ENCODE measurements around the gene PCGF1.
A peak's percentile ranks its signal among the peaks of the same experiment; 100 is the strongest.

The PCGF1 gene

GRCh38 chr2:74548900-74549826, 41.7 kb upstream of the PCGF1 start:
- Mint-ChIP-seq H3K27me3 (no peaks in the 10 kb centered on the region), H3K36me3 (ENCODE audit: low read depth) (peaks cover 38% of the 10 kb centered on the region), H3K9me3 (no peaks in the 10 kb centered on the region), H3K4me1 (ENCODE audit: low read depth) (peaks cover 52% of the 10 kb centered on the region), H3K4me3 (peak overlapping the region; percentile 84), H3K27ac (peak overlapping the region; percentile 79)
- intact Hi-C loops (cut with micrococcal nuclease), result loop anchor here (2.0 kb wide), 1 partner anchor 38 kb away; no protein-coding TSS in a partner anchor

DNA sequence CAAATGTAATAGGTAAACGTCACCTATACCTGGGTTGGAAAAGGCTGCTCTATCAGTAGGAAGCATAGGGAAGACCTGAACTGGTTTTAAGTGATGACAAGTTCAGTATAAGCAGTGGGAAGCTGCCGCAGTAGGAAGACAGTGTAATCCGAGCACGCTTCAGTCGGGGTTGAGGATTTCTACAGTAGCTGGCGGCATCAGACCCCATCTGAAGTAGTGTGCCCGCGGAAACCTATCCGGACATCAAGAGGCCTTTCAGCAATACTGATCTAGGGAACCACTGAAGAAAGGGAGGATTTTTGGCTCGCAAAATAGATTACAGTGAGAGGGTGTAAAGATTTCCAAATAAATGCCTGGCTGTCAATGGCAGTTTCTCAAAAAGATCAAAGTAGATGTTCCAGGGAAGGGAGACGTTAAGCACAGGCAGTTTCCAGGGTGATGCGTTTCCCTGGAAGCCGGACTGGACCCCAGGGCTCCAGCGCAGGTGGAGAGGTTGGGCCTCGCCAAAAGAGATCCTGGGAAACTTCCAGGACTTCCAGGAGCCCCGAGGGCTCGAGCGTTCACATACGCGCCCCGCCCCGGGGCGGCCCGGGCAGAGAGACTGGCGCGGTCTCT, 40.9 kb upstream of the PCGF1 start:
- Mint-ChIP-seq H3K9me3 (no peaks in the 10 kb centered on the region), H3K4me1 (ENCODE audit: low read depth) (peaks cover 47% of the 10 kb centered on the region), H3K36me3 (ENCODE audit: low read depth) (peaks cover 38% of the 10 kb centered on the region), H3K27me3 (no peaks in the 10 kb centered on the region), H3K27ac (peak overlapping the region; percentile 79), H3K4me3 (peak overlapping the region; percentile 84)
- intact Hi-C loops (cut with micrococcal nuclease), result loop anchor here (2.0 kb wide), 1 partner anchor 38 kb away; no protein-coding TSS in a partner anchor

DNA sequence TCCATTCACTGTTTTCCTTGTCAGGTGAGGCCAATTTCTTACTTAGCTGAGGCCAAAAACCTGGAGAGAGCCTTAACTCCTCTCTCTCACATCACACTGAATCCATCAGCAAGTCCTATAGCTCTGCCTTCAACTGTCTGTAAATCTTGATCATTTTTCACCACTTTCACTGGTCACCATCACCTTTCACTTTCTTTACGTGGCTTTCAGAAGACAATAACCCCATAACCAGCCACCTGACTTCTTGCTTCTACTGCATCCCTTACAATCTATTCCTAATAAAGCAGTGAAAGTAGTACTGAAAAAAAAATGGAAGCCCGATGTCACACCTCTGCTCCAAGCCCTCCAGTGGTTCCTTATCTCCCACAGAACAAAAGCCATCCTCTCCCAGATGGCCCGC, 38.5 kb upstream of the PCGF1 start:
- H3K36me3 Mint-ChIP-seq (ENCODE audit: low read depth), result peaks cover 31% of the 10 kb centered on the region
- intact Hi-C loops (cut with micrococcal nuclease), result no loop called here
- no peak overlapping the region for H3K27ac Mint-ChIP-seq
- peaks cover 26% of the 10 kb centered on the region for H3K4me1 Mint-ChIP-seq (ENCODE audit: low read depth)
- H3K4me3 Mint-ChIP-seq, result no peak overlapping the region
- H3K9me3 Mint-ChIP-seq, result no peaks in the 10 kb centered on the region
- no peaks in the 10 kb centered on the region for H3K27me3 Mint-ChIP-seq

- Mint-ChIP-seq H3K4me1 (ENCODE audit: low read depth) (peaks cover 13% of the 10 kb centered on the region), H3K27me3 (no peaks in the 10 kb centered on the region), H3K4me3 (no peak overlapping the region), H3K27ac (no peak overlapping the region), H3K9me3 (no peaks in the 10 kb centered on the region), H3K36me3 (ENCODE audit: low read depth) (peaks cover 17% of the 10 kb centered on the region)
- intact Hi-C loops (cut with micrococcal nuclease), result no loop called here
These were observed 37.1 kb upstream of the PCGF1 start for GRCh38 chr2:74544634-74545033.

GRCh38 chr2:74542978-74543377, 35.5 kb upstream of the PCGF1 start:
- peaks cover 9% of the 10 kb centered on the region for H3K4me1 Mint-ChIP-seq (ENCODE audit: low read depth)
- H3K27ac Mint-ChIP-seq, result no peak overlapping the region
- H3K9me3 Mint-ChIP-seq, result no peaks in the 10 kb centered on the region
- peaks cover 11% of the 10 kb centered on the region for H3K36me3 Mint-ChIP-seq (ENCODE audit: low read depth)
- intact Hi-C loops (cut with micrococcal nuclease), result no loop called here
- H3K27me3 Mint-ChIP-seq, result peaks cover 2% of the 10 kb centered on the region
- no peak overlapping the region for H3K4me3 Mint-ChIP-seq

GRCh38 chr2:74540291-74540690, 32.8 kb upstream of the PCGF1 start:
- H3K4me3 Mint-ChIP-seq, result no peak overlapping the region
- peaks cover 18% of the 10 kb centered on the region for H3K36me3 Mint-ChIP-seq (ENCODE audit: low read depth)
- peaks cover 2% of the 10 kb centered on the region for H3K27me3 Mint-ChIP-seq
- H3K27ac Mint-ChIP-seq, result no peak overlapping the region
- H3K9me3 Mint-ChIP-seq, result no peaks in the 10 kb centered on the region
- peaks cover 9% of the 10 kb centered on the region for H3K4me1 Mint-ChIP-seq (ENCODE audit: low read depth)
- intact Hi-C loops (cut with micrococcal nuclease), result no loop called here

DNA sequence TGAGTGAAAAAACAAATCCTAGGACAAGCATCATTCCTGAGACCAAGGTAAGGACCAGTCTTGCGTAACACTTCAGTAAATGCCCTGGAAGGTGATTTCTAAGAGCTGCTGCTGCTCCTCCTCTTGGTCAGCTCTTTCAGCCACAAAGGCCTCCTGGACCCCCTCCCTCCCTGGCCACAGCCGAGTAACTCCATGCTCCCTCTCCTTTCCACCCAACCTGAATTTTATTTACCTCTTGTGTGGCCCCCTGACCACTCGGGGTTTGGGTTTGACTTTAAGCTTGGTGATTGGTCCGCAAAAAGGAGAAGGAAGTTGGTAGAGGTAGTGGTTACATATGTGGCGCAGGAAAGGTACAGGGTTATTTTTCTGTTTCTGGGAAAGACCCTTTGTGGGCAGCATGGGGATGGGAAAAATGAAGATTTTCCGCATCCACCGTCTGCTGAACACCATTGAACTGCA, 31.4 kb upstream of the PCGF1 start:
- Mint-ChIP-seq H3K4me1 (ENCODE audit: low read depth) (peaks cover 9% of the 10 kb centered on the region), H3K27me3 (peaks cover 2% of the 10 kb centered on the region), H3K27ac (no peak overlapping the region), H3K36me3 (ENCODE audit: low read depth) (peaks cover 29% of the 10 kb centered on the region), H3K9me3 (no peaks in the 10 kb centered on the region), H3K4me3 (no peak overlapping the region)
- intact Hi-C loops (cut with micrococcal nuclease), result no loop called here

DNA sequence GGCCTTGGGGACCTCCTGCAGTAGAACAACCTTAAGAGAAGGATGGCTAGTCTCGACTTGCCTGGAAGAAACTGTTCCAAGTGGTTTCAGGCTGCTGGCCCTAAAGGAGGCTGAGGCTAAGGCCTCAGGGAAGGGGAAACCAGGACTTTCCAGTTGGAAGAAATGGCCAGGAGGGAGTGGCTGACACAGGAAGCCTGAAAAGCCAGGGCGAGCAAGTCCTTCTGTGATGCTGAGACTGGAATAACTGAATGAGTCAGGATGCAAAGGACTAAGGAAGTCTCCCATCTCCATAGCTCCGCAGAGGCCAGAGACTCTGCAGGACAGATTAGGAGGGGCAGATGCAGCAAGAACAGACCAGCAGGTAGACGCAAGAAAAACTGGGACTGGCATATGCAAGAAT, 29.6 kb upstream of the PCGF1 start:
- intact Hi-C loops (cut with micrococcal nuclease), result no loop called here

DNA sequence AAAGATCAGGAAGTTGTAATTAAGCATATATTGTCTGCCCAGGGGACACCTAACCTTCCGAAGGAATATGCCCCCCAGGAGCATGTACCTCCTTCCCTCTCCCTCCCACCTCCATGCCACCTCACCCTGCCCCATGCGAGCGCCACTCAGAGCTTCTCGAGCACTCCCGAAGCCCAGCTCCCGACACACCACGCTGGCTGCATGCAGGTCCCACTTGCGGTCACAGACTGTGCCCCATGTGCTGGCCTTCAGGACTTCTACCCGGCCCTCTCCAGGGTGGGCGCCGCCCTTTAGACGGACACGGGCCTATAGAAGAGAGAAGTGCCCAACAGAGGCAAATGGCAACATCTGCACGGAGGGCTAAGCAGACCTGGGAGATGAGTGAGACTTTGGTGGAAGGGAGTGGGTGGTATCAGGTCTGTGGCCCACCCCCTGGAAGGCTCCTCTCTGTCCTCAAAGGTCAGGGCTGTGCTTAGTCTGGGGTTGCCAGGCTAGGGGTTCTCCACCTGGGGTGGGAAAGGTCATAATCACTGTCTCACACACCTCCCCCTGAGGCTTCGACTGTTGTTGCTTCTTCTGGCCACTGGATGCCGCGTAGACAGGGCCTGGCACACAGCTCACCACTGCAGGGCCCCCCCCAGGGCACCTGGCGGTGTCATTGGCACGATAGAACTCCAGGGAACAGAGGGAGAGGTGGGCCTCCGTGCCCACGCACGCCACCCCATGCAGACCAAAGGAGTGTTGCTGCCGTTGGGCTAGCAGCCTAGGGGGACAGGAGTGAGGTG, 28.9 kb upstream of the PCGF1 start:
- Mint-ChIP-seq H3K27me3 (peaks cover 2% of the 10 kb centered on the region), H3K27ac (no peak overlapping the region), H3K36me3 (ENCODE audit: low read depth) (peaks cover 43% of the 10 kb centered on the region), H3K9me3 (no peaks in the 10 kb centered on the region), H3K4me3 (no peak overlapping the region), H3K4me1 (ENCODE audit: low read depth) (peaks cover 19% of the 10 kb centered on the region)
- intact Hi-C loops (cut with micrococcal nuclease), result no loop called here

More for the DNA sequence above, 29.6 kb upstream of the PCGF1 start:
- H3K9me3 Mint-ChIP-seq, result no peaks in the 10 kb centered on the region
- H3K4me3 Mint-ChIP-seq, result no peak overlapping the region
- no peak overlapping the region for H3K27ac Mint-ChIP-seq
- H3K36me3 Mint-ChIP-seq (ENCODE audit: low read depth), result peaks cover 40% of the 10 kb centered on the region
- peaks cover 2% of the 10 kb centered on the region for H3K27me3 Mint-ChIP-seq
- H3K4me1 Mint-ChIP-seq (ENCODE audit: low read depth), result peaks cover 11% of the 10 kb centered on the region

DNA sequence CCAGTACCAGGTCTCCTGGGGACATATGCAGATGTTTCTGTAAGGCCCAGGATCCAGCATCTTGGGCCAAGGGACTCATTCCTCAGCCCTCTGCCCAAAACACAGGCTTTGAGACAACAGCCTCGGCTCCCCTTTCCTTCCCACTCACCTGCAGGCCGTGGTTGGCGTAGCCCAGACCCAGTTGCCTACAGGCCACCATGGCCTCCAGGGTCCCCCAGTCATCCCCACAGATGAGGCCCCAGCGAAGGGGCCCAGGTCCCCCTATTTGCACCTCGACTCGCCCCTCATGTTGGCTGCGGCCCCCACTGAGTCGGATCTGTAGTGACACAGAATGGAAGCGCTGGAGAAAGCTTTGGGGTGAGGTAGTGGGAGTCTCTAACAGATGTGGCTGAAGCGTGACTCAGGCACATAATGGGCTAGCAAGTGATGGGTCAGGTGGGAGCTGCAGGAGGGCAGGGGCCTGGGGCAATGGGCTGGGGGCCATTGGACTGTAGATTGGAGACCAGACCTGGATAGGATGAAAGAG, 28.0 kb upstream of the PCGF1 start:
- H3K9me3 Mint-ChIP-seq, result no peaks in the 10 kb centered on the region
- H3K4me1 Mint-ChIP-seq (ENCODE audit: low read depth), result peaks cover 27% of the 10 kb centered on the region
- H3K27ac Mint-ChIP-seq, result no peak overlapping the region
- peaks cover 50% of the 10 kb centered on the region for H3K36me3 Mint-ChIP-seq (ENCODE audit: low read depth)
- peaks cover 2% of the 10 kb centered on the region for H3K27me3 Mint-ChIP-seq
- intact Hi-C loops (cut with micrococcal nuclease), result no loop called here
- H3K4me3 Mint-ChIP-seq, result no peak overlapping the region

DNA sequence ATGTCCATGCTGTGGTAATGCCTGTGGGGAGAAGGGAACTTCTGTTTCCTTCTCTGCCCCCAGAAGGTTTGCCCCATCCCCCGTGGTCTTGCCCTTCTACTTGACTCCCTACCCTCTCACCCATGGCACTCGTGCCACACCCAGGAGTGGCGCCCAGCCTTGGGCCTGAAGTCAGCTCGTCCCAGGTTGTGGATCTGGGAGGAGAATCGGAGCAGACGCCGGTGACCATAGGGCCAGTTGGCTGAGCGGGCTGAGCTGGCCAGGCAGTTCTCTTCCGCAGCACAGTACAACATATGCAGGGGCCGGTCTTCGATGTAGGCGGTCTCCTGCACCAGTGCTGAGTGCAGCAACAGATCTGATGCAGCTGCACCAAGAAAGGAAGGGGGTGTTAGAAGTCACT, 26.9 kb upstream of the PCGF1 start:
- intact Hi-C loops (cut with micrococcal nuclease), result loop anchor here (5.0 kb wide), 3 partner anchors 37 to 282 kb away; partner anchors contain the start of gene LBX2
- no peaks in the 10 kb centered on the region for H3K9me3 Mint-ChIP-seq
- peaks cover 50% of the 10 kb centered on the region for H3K36me3 Mint-ChIP-seq (ENCODE audit: low read depth)
- peaks cover 2% of the 10 kb centered on the region for H3K27me3 Mint-ChIP-seq
- no peak overlapping the region for H3K4me3 Mint-ChIP-seq
- H3K4me1 Mint-ChIP-seq (ENCODE audit: low read depth), result peaks cover 24% of the 10 kb centered on the region
- H3K27ac Mint-ChIP-seq, result no peak overlapping the region

DNA sequence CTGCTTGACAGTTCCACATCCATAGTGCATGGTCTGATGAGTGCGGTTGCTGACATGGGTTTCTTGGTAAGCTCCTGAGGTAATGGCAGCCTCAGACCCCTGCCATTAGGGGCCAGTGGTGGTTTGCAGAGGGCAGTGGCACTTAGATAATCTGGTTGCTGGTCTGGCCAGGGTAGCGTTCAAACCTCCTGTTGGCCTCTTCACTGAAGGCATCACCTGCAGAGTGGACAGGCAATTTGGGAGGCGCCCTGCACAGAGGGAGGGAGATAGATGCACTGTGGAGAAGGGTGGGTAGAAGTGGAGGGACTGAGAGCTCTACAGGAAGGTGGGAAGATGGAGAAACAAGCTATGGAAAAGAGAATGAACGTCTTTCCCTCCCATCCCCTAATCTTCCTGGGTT, 26.0 kb upstream of the PCGF1 start:
- Mint-ChIP-seq H3K27me3 (peaks cover 2% of the 10 kb centered on the region), H3K4me1 (ENCODE audit: low read depth) (peaks cover 23% of the 10 kb centered on the region), H3K9me3 (no peaks in the 10 kb centered on the region), H3K27ac (no peak overlapping the region), H3K36me3 (ENCODE audit: low read depth) (peaks cover 60% of the 10 kb centered on the region), H3K4me3 (no peak overlapping the region)
- intact Hi-C loops (cut with micrococcal nuclease), result loop anchor here (5.0 kb wide), 3 partner anchors 36 to 281 kb away; partner anchors contain the start of gene LBX2

GRCh38 chr2:74532222-74532621, 24.7 kb upstream of the PCGF1 start:
- H3K27me3 Mint-ChIP-seq, result no peaks in the 10 kb centered on the region
- peak overlapping the region; percentile 39 for H3K27ac Mint-ChIP-seq
- no peak overlapping the region for H3K4me3 Mint-ChIP-seq
- H3K4me1 Mint-ChIP-seq (ENCODE audit: low read depth), result peaks cover 36% of the 10 kb centered on the region
- peaks cover 72% of the 10 kb centered on the region for H3K36me3 Mint-ChIP-seq (ENCODE audit: low read depth)
- H3K9me3 Mint-ChIP-seq, result no peaks in the 10 kb centered on the region
- intact Hi-C loops (cut with micrococcal nuclease), result loop anchor here (5.0 kb wide), 3 partner anchors 35 to 280 kb away; partner anchors contain the start of gene LBX2

All from dendritic cell treated with granulocyte-macrophage colony-stimulating factor and Interleukin-4, amounts not matched to agents 40 ng/mL and 50 ng/mL, for 4 days (primary cell).